GM19372 (cell line): ENCODE data around the gene VTI1A.
"Not testable (repeated sequence)": the region's sequence is repeated elsewhere in the genome, so short reads cannot be mapped to it uniquely, and the experiment has no call there.

Experiments used
- ATAC-seq: cut with Tn5 transposase; IDR thresholded peaks from one replicate; pipeline ENCODE4 v1.9.1; 2021; ENCODE audit warnings: mild to moderate bottlenecking, low read depth, moderate library complexity; ENCODE audit not compliant: unreplicated experiment

Gene VTI1A

GRCh38 chr10:112706577-112706976 lies 259.6 kb downstream of the VTI1A start:
- ATAC-seq, result no peak

- ATAC-seq, result no peak
These were observed 261.4 kb downstream of the VTI1A start for GRCh38 chr10:112708461-112708860.

- no peak for ATAC-seq
These were observed 263.5 kb downstream of the VTI1A start for GRCh38 chr10:112710528-112710927.

- no peak for ATAC-seq
These were observed 264.4 kb downstream of the VTI1A start for GRCh38 chr10:112711366-112711765.

- ATAC-seq, result no peak
These were observed 265.5 kb downstream of the VTI1A start for GRCh38 chr10:112712536-112712935.

GRCh38 chr10:112713411-112713810 lies 266.4 kb downstream of the VTI1A start:
- no peak for ATAC-seq

GRCh38 chr10:112715581-112715980 lies 268.6 kb downstream of the VTI1A start:
- no peak for ATAC-seq

GRCh38 chr10:112716076-112716475 lies 269.1 kb downstream of the VTI1A start:
- ATAC-seq, result no peak

- no peak for ATAC-seq
These were observed 270.0 kb downstream of the VTI1A start for GRCh38 chr10:112716924-112717413.

- ATAC-seq, result no peak
These were observed 273.2 kb downstream of the VTI1A start for GRCh38 chr10:112720178-112720577.

GRCh38 chr10:112721080-112721698 lies 274.2 kb downstream of the VTI1A start:
- ATAC-seq, result peak; percentile 83

- ATAC-seq, result no peak
These were observed 275.7 kb downstream of the VTI1A start for GRCh38 chr10:112722758-112723157.

- no peak for ATAC-seq
These were observed 276.9 kb downstream of the VTI1A start for GRCh38 chr10:112723876-112724275.

GRCh38 chr10:112724404-112724991 lies 277.5 kb downstream of the VTI1A start:
- ATAC-seq, result no peak

- ATAC-seq, result no peak
These were observed 281.3 kb downstream of the VTI1A start for GRCh38 chr10:112728118-112728883.

GRCh38 chr10:112728997-112729396 lies 282.0 kb downstream of the VTI1A start:
- ATAC-seq, result no peak

- not testable (repeated sequence) for ATAC-seq
These were observed 284.4 kb downstream of the VTI1A start for GRCh38 chr10:112731450-112731849.

- no peak for ATAC-seq
These were observed 285.4 kb downstream of the VTI1A start for GRCh38 chr10:112732277-112732921.

- no peak for ATAC-seq
These were observed 288.2 kb downstream of the VTI1A start for GRCh38 chr10:112735041-112735695.
